Karpas-422 (cell line): ENCODE data around the gene ALS2CL. TPM values are rescaled to one million over a fixed set of nuclear protein-coding genes. Genes with fewer than 3 reads are reported as not detected.

ENCODE experiments used
- DNase-seq: peaks from one replicate; pipeline ENCODE4 v3.0.0-alpha.2; 2015
- H2AFZ ChIP-seq: fragments of 200-600 bp; sonication (generic); 2 replicates; pipeline ENCODE4 v1.6.1; 2014; ENCODE audit warnings: antibody characterized with exemption, low read length, mixed read lengths
- H3K27ac ChIP-seq: fragments of 200-600 bp; sonication (generic); 2 replicates; pipeline ENCODE4 v1.5.1; 2014; ENCODE audit warnings: mild to moderate bottlenecking, low read length, moderate library complexity
- H3K27me3 ChIP-seq: fragments of 200-600 bp; sonication (generic); 2 replicates; pipeline ENCODE4 v1.6.1; 2014; ENCODE audit warnings: low read length, mixed read lengths
- H3K36me3 ChIP-seq: fragments of 200-600 bp; sonication (generic); 2 replicates; pipeline ENCODE4 v1.6.1; 2014; ENCODE audit warnings: low read length, mixed read lengths; ENCODE audit not compliant: insufficient read depth
- H3K4me1 ChIP-seq: fragments of 200-600 bp; sonication (generic); 2 replicates; pipeline ENCODE4 v1.6.1; 2014; ENCODE audit warnings: mild to moderate bottlenecking, low read length, mixed read lengths
- H3K4me2 ChIP-seq: fragments of 200-600 bp; sonication (generic); 2 replicates; pipeline ENCODE4 v1.6.1; 2014; ENCODE audit warnings: low read length, low read depth, mild to moderate bottlenecking; ENCODE audit not compliant: poor library complexity, severe bottlenecking
- H3K4me3 ChIP-seq: fragments of 200-600 bp; sonication (generic); 2 replicates; pipeline ENCODE4 v1.5.1; 2014; ENCODE audit warnings: mild to moderate bottlenecking, antibody characterized with exemption, low read length, mixed read lengths
- H3K79me2 ChIP-seq: fragments of 200-600 bp; sonication (generic); 2 replicates; pipeline ENCODE4 v1.6.1; 2014; ENCODE audit warnings: mild to moderate bottlenecking, low read length, mixed read lengths
- H3K9ac ChIP-seq: fragments of 200-600 bp; sonication (generic); 2 replicates; pipeline ENCODE4 v1.6.0; 2014; ENCODE audit warnings: low read length
- H3K9me2 ChIP-seq: fragments of 200-600 bp; sonication (generic), shearing (Covaris generic); replicated peaks from 2 replicates; pipeline ENCODE4 v1.6.0; 2014; ENCODE audit warnings: mild to moderate bottlenecking, low read length, moderate library complexity; ENCODE audit not compliant: insufficient read depth
- H3K9me3 ChIP-seq: fragments of 300-700, 200-600 bp; sonication (generic); 2 replicates; pipeline ENCODE4 v1.6.1; 2014; ENCODE audit warnings: low read length, mixed read lengths
- H4K20me1 ChIP-seq: fragments of 200-600 bp; sonication (generic); 2 replicates; pipeline ENCODE4 v1.6.1; 2014; ENCODE audit warnings: mild to moderate bottlenecking, antibody characterized with exemption, low read length, low read depth; ENCODE audit not compliant: insufficient read depth
- total RNA-seq: library from RNA; depleted of rRNA; stranded (reverse); fragments of >200 nt; shearing (Covaris generic); gene quantifications from 2 replicates; pipeline ENCODE4 v1.2.3, GENCODE V29; 2014; ENCODE audit warnings: low replicate concordance

ALS2CL gene
- total RNA-seq, 1 experiment from 2014 or later: not detected

- H3K4me2 ChIP-seq: no peak overlapping the region
- H3K9me3 ChIP-seq: no peaks in the 10 kb centered on the region
- H3K27ac ChIP-seq: no peak overlapping the region
- H3K36me3 ChIP-seq: no peaks in the 10 kb centered on the region
- no peaks in the 10 kb centered on the region for H3K79me2 ChIP-seq
- H3K9me2 ChIP-seq: no peaks in the 10 kb centered on the region
- no peaks in the 10 kb centered on the region; the same call in 1 of the 2 replicates for H4K20me1 ChIP-seq
- no peak overlapping the region for H3K4me3 ChIP-seq
- no peaks in the 10 kb centered on the region for H3K4me1 ChIP-seq
- no peak overlapping the region for H3K9ac ChIP-seq
- no peaks in the 10 kb centered on the region for H3K27me3 ChIP-seq
- DNase-seq: peak; percentile 34
- H2AFZ ChIP-seq: no peak overlapping the region
Observed at GRCh38 chr3:46673151-46674030, 20.1 kb downstream of the ALS2CL start.

GRCh38 chr3:46672349-46672695 lies 21.2 kb downstream of the ALS2CL start:
- no peak for DNase-seq

GRCh38 chr3:46671541-46672348 lies 21.7 kb downstream of the ALS2CL start:
- H3K4me1 ChIP-seq: no peaks in the 10 kb centered on the region
- no peaks in the 10 kb centered on the region; the same call in 1 of the 2 replicates for H4K20me1 ChIP-seq
- H3K27me3 ChIP-seq: no peaks in the 10 kb centered on the region
- no peak overlapping the region for H3K4me3 ChIP-seq
- no peak overlapping the region for H3K4me2 ChIP-seq
- no peaks in the 10 kb centered on the region for H3K79me2 ChIP-seq
- no peak overlapping the region for H3K27ac ChIP-seq
- no peak overlapping the region for H2AFZ ChIP-seq
- no peak for DNase-seq
- H3K9ac ChIP-seq: no peak overlapping the region
- no peaks in the 10 kb centered on the region for H3K9me3 ChIP-seq
- H3K36me3 ChIP-seq: no peaks in the 10 kb centered on the region
- no peaks in the 10 kb centered on the region for H3K9me2 ChIP-seq

More at GRCh38 chr3:46672349-46672695, 21.2 kb downstream of the ALS2CL start:
- Histone ChIP-seq H3K4me2 (no peak overlapping the region), H3K79me2 (no peaks in the 10 kb centered on the region), H3K9ac (no peak overlapping the region), H3K27me3 (no peaks in the 10 kb centered on the region), H2AFZ (no peak overlapping the region), H3K9me3 (no peaks in the 10 kb centered on the region), H3K4me3 (no peak overlapping the region), H3K9me2 (no peaks in the 10 kb centered on the region), H3K4me1 (no peaks in the 10 kb centered on the region), H3K36me3 (no peaks in the 10 kb centered on the region), H3K27ac (no peak overlapping the region), H4K20me1 (no peaks in the 10 kb centered on the region; the same call in 1 of the 2 replicates)

GRCh38 chr3:46670891-46671427 lies 22.5 kb downstream of the ALS2CL start:
- Histone ChIP-seq H3K4me3 (no peak overlapping the region), H4K20me1 (no peaks in the 10 kb centered on the region; the same call in 1 of the 2 replicates), H3K9ac (no peak overlapping the region), H3K79me2 (no peaks in the 10 kb centered on the region), H3K27ac (no peak overlapping the region), H3K9me3 (no peaks in the 10 kb centered on the region), H3K36me3 (no peaks in the 10 kb centered on the region), H3K9me2 (no peaks in the 10 kb centered on the region), H3K27me3 (no peaks in the 10 kb centered on the region), H2AFZ (no peak overlapping the region), H3K4me2 (no peak overlapping the region), H3K4me1 (no peaks in the 10 kb centered on the region)
- no peak for DNase-seq

- DNase-seq: no peak
- Histone ChIP-seq H3K4me3 (no peak overlapping the region), H3K27ac (no peak overlapping the region), H3K9ac (no peak overlapping the region), H2AFZ (no peak overlapping the region), H3K27me3 (no peaks in the 10 kb centered on the region), H3K9me2 (no peaks in the 10 kb centered on the region), H4K20me1 (no peaks in the 10 kb centered on the region; the same call in 1 of the 2 replicates), H3K36me3 (no peaks in the 10 kb centered on the region), H3K4me1 (no peaks in the 10 kb centered on the region), H3K4me2 (no peak overlapping the region), H3K9me3 (no peaks in the 10 kb centered on the region), H3K79me2 (no peaks in the 10 kb centered on the region)
Observed at GRCh38 chr3:46670000-46670890, 23.2 kb downstream of the ALS2CL start.

GRCh38 chr3:46669191-46669999 lies 24.1 kb downstream of the ALS2CL start:
- H3K4me2 ChIP-seq: no peak overlapping the region
- H4K20me1 ChIP-seq: no peaks in the 10 kb centered on the region; the same call in 1 of the 2 replicates
- H3K9me2 ChIP-seq: no peaks in the 10 kb centered on the region
- H3K4me3 ChIP-seq: no peak overlapping the region
- no peaks in the 10 kb centered on the region for H3K9me3 ChIP-seq
- no peak overlapping the region for H2AFZ ChIP-seq
- H3K79me2 ChIP-seq: no peaks in the 10 kb centered on the region
- no peak overlapping the region for H3K27ac ChIP-seq
- no peak for DNase-seq
- no peak overlapping the region for H3K9ac ChIP-seq
- no peaks in the 10 kb centered on the region for H3K36me3 ChIP-seq
- no peaks in the 10 kb centered on the region for H3K4me1 ChIP-seq
- H3K27me3 ChIP-seq: no peaks in the 10 kb centered on the region

- Histone ChIP-seq H3K79me2 (no peaks in the 10 kb centered on the region), H3K9ac (no peak overlapping the region), H3K4me3 (no peak overlapping the region), H3K27ac (no peak overlapping the region), H2AFZ (no peak overlapping the region), H3K9me2 (no peaks in the 10 kb centered on the region), H3K4me1 (no peaks in the 10 kb centered on the region), H3K27me3 (no peaks in the 10 kb centered on the region), H4K20me1 (no peaks in the 10 kb centered on the region; the same call in 1 of the 2 replicates), H3K9me3 (no peaks in the 10 kb centered on the region), H3K36me3 (no peaks in the 10 kb centered on the region), H3K4me2 (no peak overlapping the region)
- DNase-seq: no peak
Observed at GRCh38 chr3:46668591-46668990, 24.9 kb downstream of the ALS2CL start.
